Neuronal stem cell (in vitro differentiated cells): ENCODE data around the gene ALDH3B1.

Experiments
- DNase-seq: peaks from one replicate; pipeline ENCODE4 v3.0.0-alpha.2; 2013; ENCODE audit warnings: low spot score
- H2AFZ ChIP-seq: one replicate; pipeline ENCODE4 v1.6.1; 2013; ENCODE audit warnings: mild to moderate bottlenecking, low read length, inconsistent platforms
- H2AK5ac ChIP-seq: 2 replicates; pipeline ENCODE4 v1.6.1; 2013; ENCODE audit warnings: low read depth, mild to moderate bottlenecking, inconsistent platforms, low read length, moderate library complexity, mixed read lengths
- H2BK120ac ChIP-seq: 2 replicates; pipeline ENCODE4 v1.6.1; 2013; ENCODE audit warnings: low read depth, mild to moderate bottlenecking, inconsistent platforms, low read length, moderate library complexity, mixed read lengths
- H2BK12ac ChIP-seq: one replicate; pipeline ENCODE4 v1.6.1; 2013; ENCODE audit warnings: low read length, inconsistent platforms
- H2BK15ac ChIP-seq: 2 replicates; pipeline ENCODE4 v1.6.1; 2013; ENCODE audit warnings: mild to moderate bottlenecking, low read length, inconsistent platforms, mixed read lengths
- H2BK5ac ChIP-seq: one replicate; pipeline ENCODE4 v1.6.1; 2013; ENCODE audit warnings: inconsistent platforms, mild to moderate bottlenecking, low read length, moderate library complexity
- H3K14ac ChIP-seq: one replicate; pipeline ENCODE4 v1.6.1; 2013; ENCODE audit warnings: low read length, inconsistent platforms
- H3K18ac ChIP-seq: 2 replicates; pipeline ENCODE4 v1.6.1; 2013; ENCODE audit warnings: low read length, inconsistent platforms
- H3K23ac ChIP-seq: 2 replicates; pipeline ENCODE4 v1.6.1; 2013; ENCODE audit warnings: low read depth, mild to moderate bottlenecking, mixed read lengths, low read length, inconsistent platforms; ENCODE audit not compliant: poor library complexity
- H3K27ac ChIP-seq: replicated peaks from 3 replicates; pipeline ENCODE4 v1.5.1; 2013; ENCODE audit warnings: low read length, inconsistent platforms
- H3K27me3 ChIP-seq, 3 experiments: 2 replicates each; pipeline ENCODE4 v1.6.1; 2013; ENCODE audit warnings: low read length in 3 of 3, mild to moderate bottlenecking in 2 of 3, inconsistent platforms in 1 of 3, low read depth in 1 of 3, mixed read lengths in 1 of 3, moderate library complexity in 1 of 3; ENCODE audit not compliant: control insufficient read depth in 3 of 3, insufficient read depth in 3 of 3
- H3K36me3 ChIP-seq, 2 donors: replicated peaks in 1 of 2; 2 replicates each; pipeline ENCODE4 v1.6.1; 2013; ENCODE audit warnings: low read length in 2 of 2; ENCODE audit not compliant: control insufficient read depth in 2 of 2, insufficient read depth in 2 of 2
- H3K4ac ChIP-seq: 2 replicates; pipeline ENCODE4 v1.6.1; 2013; ENCODE audit warnings: inconsistent platforms, mild to moderate bottlenecking, low read length, moderate library complexity
- H3K4me1 ChIP-seq, 2 donors: 1 replicate in 1 of 2; 2 replicates in 1 of 2; pipeline ENCODE4 v1.6.1; 2013; ENCODE audit warnings: low read length in 2 of 2, low read depth in 1 of 2; ENCODE audit not compliant: control insufficient read depth in 2 of 2, insufficient read depth in 1 of 2
- H3K4me2 ChIP-seq: one replicate; pipeline ENCODE4 v1.6.1; 2013; ENCODE audit warnings: mild to moderate bottlenecking, low read length, inconsistent platforms; ENCODE audit not compliant: insufficient read depth, poor library complexity, severe bottlenecking
- H3K4me3 ChIP-seq, 2 donors: 2 replicates each; pipeline ENCODE4 v1.5.1; 2013; ENCODE audit warnings: low read length in 2 of 2, mild to moderate bottlenecking in 2 of 2, inconsistent platforms in 1 of 2, moderate library complexity in 1 of 2
- H3K79me1 ChIP-seq: one replicate; pipeline ENCODE4 v1.6.1; 2013; ENCODE audit warnings: low read depth, mild to moderate bottlenecking, inconsistent platforms, low read length, moderate library complexity
- H3K9ac ChIP-seq: one replicate; pipeline ENCODE4 v1.6.1; 2013; ENCODE audit warnings: mild to moderate bottlenecking, low read depth, low read length, inconsistent platforms; ENCODE audit not compliant: poor library complexity
- H3K9me3 ChIP-seq, 2 donors: replicated peaks in 1 of 2; 2 replicates each; pipeline versions ENCODE3 to v1.6.1; 2013; ENCODE audit warnings: low read length in 2 of 2, mild to moderate bottlenecking in 2 of 2, inconsistent platforms in 1 of 2, low read depth in 1 of 2, mixed read lengths in 1 of 2, moderate library complexity in 1 of 2; ENCODE audit not compliant: control insufficient read depth in 2 of 2, insufficient read depth in 1 of 2
- H4K8ac ChIP-seq: one replicate; pipeline ENCODE4 v1.6.1; 2013; ENCODE audit warnings: low read depth, mild to moderate bottlenecking, inconsistent platforms, low read length, moderate library complexity
- H4K91ac ChIP-seq: one replicate; pipeline ENCODE4 v1.6.1; 2013; ENCODE audit warnings: low read length, low read depth, mild to moderate bottlenecking, inconsistent platforms; ENCODE audit not compliant: poor library complexity
- WGBS, 2 donors: extraction: QIAGEN DNeasy Blood & Tissue Kit; methylation state at CpG; one replicate each; pipeline ENCODE4 v1.1.7; 2013; ENCODE audit warnings: missing lambda C conversion rate in 2 of 2, mixed read lengths in 1 of 2; ENCODE audit not compliant: insufficient read length in 2 of 2, insufficient replicate concordance in 1 of 2; ENCODE audit errors: extremely low coverage in 2 of 2; 5-methylcytosine and 5-hydroxymethylcytosine counted together

The ALDH3B1 gene

GRCh38 chr11:68012843-68013610, 2.9 kb downstream of the ALDH3B1 start:
- WGBS, 2 donors, result no CpG with 5 or more reads among the region's 16 CpGs
- H4K8ac ChIP-seq, result no peak overlapping the region
- H2BK12ac ChIP-seq, result no peak overlapping the region
- no peak for DNase-seq
- H3K4me3 ChIP-seq, result peak overlapping the region in 1 of 2 donors; percentile 11
- H2BK120ac ChIP-seq, result peak overlapping the region; percentile 26
- no peak overlapping the region for H2BK5ac ChIP-seq
- no peaks in the 10 kb centered on the region for H3K9me3 ChIP-seq
- H3K4me1 ChIP-seq, result peaks cover 13 to 67% of the 10 kb centered on the region in 2 donors
- no peak overlapping the region for H3K9ac ChIP-seq
- no peak overlapping the region for H3K18ac ChIP-seq
- H3K14ac ChIP-seq, result no peak overlapping the region
- H3K23ac ChIP-seq, result no peak overlapping the region
- peak overlapping the region; percentile 31 for H2AFZ ChIP-seq
- no peak overlapping the region for H3K4ac ChIP-seq
- H3K4me2 ChIP-seq, result no peak overlapping the region
- H4K91ac ChIP-seq, result no peak overlapping the region
- H2AK5ac ChIP-seq, result peak overlapping the region; percentile 82
- H3K27me3 ChIP-seq, result no peaks in the 10 kb centered on the region
- H3K36me3 ChIP-seq, result no peaks in the 10 kb centered on the region
- no peaks in the 10 kb centered on the region for H3K79me1 ChIP-seq
- peak overlapping the region; percentile 68 for H2BK15ac ChIP-seq
- no peak overlapping the region for H3K27ac ChIP-seq

- no peak overlapping the region for H3K27ac ChIP-seq
- H3K79me1 ChIP-seq, result no peaks in the 10 kb centered on the region
- H2AK5ac ChIP-seq, result peak overlapping the region; percentile 91
- H3K36me3 ChIP-seq, result no peaks in the 10 kb centered on the region
- no peak for DNase-seq
- peak overlapping the region; percentile 58 for H3K23ac ChIP-seq
- peaks cover 13 to 69% of the 10 kb centered on the region in 2 donors for H3K4me1 ChIP-seq
- WGBS, 2 donors, result no CpG with 5 or more reads among the region's 14 CpGs
- H3K9ac ChIP-seq, result no peak overlapping the region
- H3K4me2 ChIP-seq, result no peak overlapping the region
- no peak overlapping the region for H4K8ac ChIP-seq
- H3K14ac ChIP-seq, result no peak overlapping the region
- no peak overlapping the region for H2AFZ ChIP-seq
- no peak overlapping the region for H2BK12ac ChIP-seq
- no peaks in the 10 kb centered on the region for H3K27me3 ChIP-seq
- H3K18ac ChIP-seq, result no peak overlapping the region
- peak overlapping the region; percentile 93 for H2BK15ac ChIP-seq
- H4K91ac ChIP-seq, result no peak overlapping the region
- no peaks in the 10 kb centered on the region for H3K9me3 ChIP-seq
- no peak overlapping the region for H2BK120ac ChIP-seq
- H3K4me3 ChIP-seq, result no peak overlapping the region
- H2BK5ac ChIP-seq, result peak overlapping the region; percentile 77
- no peak overlapping the region for H3K4ac ChIP-seq
Observed at GRCh38 chr11:68013611-68014156, 3.6 kb downstream of the ALDH3B1 start.

GRCh38 chr11:68014157-68014946, 4.2 kb downstream of the ALDH3B1 start:
- H2AK5ac ChIP-seq, result peak overlapping the region; percentile 91
- H3K9ac ChIP-seq, result no peak overlapping the region
- no peaks in the 10 kb centered on the region for H3K36me3 ChIP-seq
- H3K9me3 ChIP-seq, result no peaks in the 10 kb centered on the region
- DNase-seq, result no peak
- H3K14ac ChIP-seq, result no peak overlapping the region
- H3K4me3 ChIP-seq, result no peak overlapping the region
- H3K27ac ChIP-seq, result no peak overlapping the region
- H2BK12ac ChIP-seq, result peak overlapping the region; percentile 75
- H2AFZ ChIP-seq, result no peak overlapping the region
- peak overlapping the region; percentile 77 for H2BK5ac ChIP-seq
- H3K4ac ChIP-seq, result peak overlapping the region; percentile 12
- no peak overlapping the region for H3K4me2 ChIP-seq
- peaks cover 13 to 69% of the 10 kb centered on the region in 2 donors for H3K4me1 ChIP-seq
- peak overlapping the region; percentile 58 for H3K23ac ChIP-seq
- WGBS, 2 donors, result no CpG with 5 or more reads among the region's 16 CpGs
- no peaks in the 10 kb centered on the region for H3K27me3 ChIP-seq
- H3K18ac ChIP-seq, result peak overlapping the region; percentile 86
- H2BK120ac ChIP-seq, result no peak overlapping the region
- no peak overlapping the region for H4K91ac ChIP-seq
- H4K8ac ChIP-seq, result no peak overlapping the region
- peak overlapping the region; percentile 93 for H2BK15ac ChIP-seq
- no peaks in the 10 kb centered on the region for H3K79me1 ChIP-seq
